ENCODE data around the gene SEMA3F.

The SEMA3F gene

DNA sequence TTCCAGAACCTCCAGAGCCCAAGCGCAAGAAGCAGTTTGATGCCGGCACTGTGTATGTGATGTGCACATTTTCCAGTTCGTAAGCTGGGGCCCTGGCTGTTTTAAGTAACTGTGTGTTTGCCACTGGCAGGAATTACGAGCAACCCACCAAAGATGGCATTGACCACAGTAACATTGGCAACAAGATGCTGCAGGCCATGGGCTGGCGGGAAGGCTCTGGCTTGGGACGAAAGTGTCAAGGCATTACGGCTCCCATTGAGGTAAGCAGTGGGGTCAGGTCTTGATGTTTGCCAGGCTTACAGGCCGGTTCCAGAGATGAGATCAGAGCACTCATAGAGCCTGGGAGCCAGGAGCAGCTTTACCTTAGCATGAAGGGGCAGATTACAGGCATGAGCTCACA lies 38.0 kb upstream of the SEMA3F start:
- H4K20me1 ChIP-seq (ENCODE audit: insufficient read depth, low read length) = peaks cover 39% of the 10 kb centered on the region

DNA sequence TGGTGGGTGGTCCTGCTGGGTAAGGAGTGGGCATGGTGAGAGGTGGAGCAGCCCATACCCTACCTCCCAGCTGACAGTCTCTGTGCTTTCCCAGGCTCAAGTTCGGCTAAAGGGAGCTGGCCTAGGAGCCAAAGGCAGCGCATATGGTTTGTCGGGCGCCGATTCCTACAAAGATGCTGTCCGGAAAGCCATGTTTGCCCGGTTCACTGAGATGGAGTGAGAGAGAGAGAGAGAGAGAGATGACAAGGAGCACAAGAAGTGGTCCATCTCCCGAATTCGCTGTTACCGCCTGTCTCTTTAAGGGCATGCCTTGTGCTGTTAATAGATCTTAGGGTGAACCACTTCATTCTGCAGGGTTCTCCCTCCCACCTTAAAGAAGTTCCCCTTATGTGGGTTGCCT lies 36.9 kb upstream of the SEMA3F start:
- Histone ChIP-seq H3K4me3 (ENCODE audit: low read depth in 1 of 2, low read length in 2 of 2) (no peak overlapping the region), H3K9ac (ENCODE audit: low read depth, low read length) (no peak overlapping the region), H3K79me2 (ENCODE audit: insufficient read depth, low read length) (no peaks in the 10 kb centered on the region), H2AFZ (ENCODE audit: low read depth, low read length) (no peak overlapping the region), H3K36me3 (ENCODE audit: insufficient read depth, low read length) (peaks cover 83% of the 10 kb centered on the region), H4K20me1 (ENCODE audit: insufficient read depth, low read length) (peaks cover 36% of the 10 kb centered on the region), H3K27ac (ENCODE audit: low read length) (no peak overlapping the region), H3K4me1 (ENCODE audit: insufficient read depth, low read length) (no peaks in the 10 kb centered on the region), H3K9me3 (ENCODE audit: insufficient read depth, low read length, severe bottlenecking) (no peaks in the 10 kb centered on the region), H3K4me2 (ENCODE audit: insufficient read depth, low read length) (no peak overlapping the region), H3K27me3 (ENCODE audit: insufficient read depth, low read length, poor library complexity) (no peaks in the 10 kb centered on the region)
- DNase-seq = no peak
- no peak for TF ChIP-seq EZH2 (IDR thresholded peaks at IDR 0.05; ENCODE audit: borderline replicate concordance, low read depth, low read length, severe bottlenecking)
- no peak for ATAC-seq (ENCODE audit: insufficient read depth, low read depth)

More for the DNA sequence above, 38.0 kb upstream of the SEMA3F start:
- Histone ChIP-seq H2AFZ (ENCODE audit: low read depth, low read length) (no peak overlapping the region), H3K79me2 (ENCODE audit: insufficient read depth, low read length) (no peaks in the 10 kb centered on the region), H3K36me3 (ENCODE audit: insufficient read depth, low read length) (peaks cover 92% of the 10 kb centered on the region), H3K27ac (ENCODE audit: low read length) (no peak overlapping the region), H3K9me3 (ENCODE audit: insufficient read depth, low read length, severe bottlenecking) (no peaks in the 10 kb centered on the region), H3K4me3 (ENCODE audit: low read depth in 1 of 2, low read length in 2 of 2) (no peak overlapping the region), H3K4me1 (ENCODE audit: insufficient read depth, low read length) (no peaks in the 10 kb centered on the region), H3K27me3 (ENCODE audit: insufficient read depth, low read length, poor library complexity) (no peaks in the 10 kb centered on the region), H3K4me2 (ENCODE audit: insufficient read depth, low read length) (no peak overlapping the region), H3K9ac (ENCODE audit: low read depth, low read length) (no peak overlapping the region)
- ATAC-seq (ENCODE audit: insufficient read depth, low read depth) (no peak), DNase-seq (no peak)
- TF ChIP-seq CTCF (IDR thresholded peaks at IDR 0.05; ENCODE audit: borderline replicate concordance, extremely low read depth, low read length, poor library complexity, severe bottlenecking) (no peak), EZH2 (IDR thresholded peaks at IDR 0.05; ENCODE audit: borderline replicate concordance, low read depth, low read length, severe bottlenecking) (no peak)

DNA sequence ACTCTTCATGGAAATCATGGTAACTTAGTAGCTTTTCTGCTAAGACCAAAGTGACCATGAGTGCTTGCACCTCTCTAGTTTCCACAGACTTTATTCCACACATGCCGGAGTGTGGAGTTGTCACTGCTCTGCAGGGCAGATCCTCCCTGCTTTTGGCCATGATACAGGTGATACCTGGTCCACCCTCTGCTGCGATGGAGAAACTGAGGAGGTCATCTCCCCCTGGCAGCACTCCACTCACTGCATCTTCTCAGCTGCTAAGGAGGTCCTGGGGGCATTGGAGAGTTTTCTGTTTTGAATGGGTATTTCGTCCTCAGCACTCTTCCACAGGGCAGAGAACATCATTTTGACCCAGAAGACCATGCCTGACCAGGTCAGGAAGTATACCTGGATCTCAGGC lies 35.3 kb upstream of the SEMA3F start:
- H3K4me1 ChIP-seq (ENCODE audit: insufficient read depth, low read length) = no peaks in the 10 kb centered on the region
- peaks cover 35% of the 10 kb centered on the region for H4K20me1 ChIP-seq (ENCODE audit: insufficient read depth, low read length)
- no peaks in the 10 kb centered on the region for H3K79me2 ChIP-seq (ENCODE audit: insufficient read depth, low read length)
- H3K27ac ChIP-seq (ENCODE audit: low read length) = no peak overlapping the region
- H2AFZ ChIP-seq (ENCODE audit: low read depth, low read length) = no peak overlapping the region
- peaks cover 67% of the 10 kb centered on the region for H3K36me3 ChIP-seq (ENCODE audit: insufficient read depth, low read length)
- no peak for DNase-seq
- H3K4me3 ChIP-seq (ENCODE audit: low read depth in 1 of 2, low read length in 2 of 2) = no peak overlapping the region
- H3K27me3 ChIP-seq (ENCODE audit: insufficient read depth, low read length, poor library complexity) = no peaks in the 10 kb centered on the region
- no peak overlapping the region for H3K4me2 ChIP-seq (ENCODE audit: insufficient read depth, low read length)
- H3K9me3 ChIP-seq (ENCODE audit: insufficient read depth, low read length, severe bottlenecking) = no peaks in the 10 kb centered on the region
- TF ChIP-seq EZH2 (IDR thresholded peaks at IDR 0.05; ENCODE audit: borderline replicate concordance, low read depth, low read length, severe bottlenecking) = no peak
- no peak for TF ChIP-seq CTCF (IDR thresholded peaks at IDR 0.05; ENCODE audit: borderline replicate concordance, extremely low read depth, low read length, poor library complexity, severe bottlenecking)
- no peak for ATAC-seq (ENCODE audit: insufficient read depth, low read depth)
- H3K9ac ChIP-seq (ENCODE audit: low read depth, low read length) = no peak overlapping the region

DNA sequence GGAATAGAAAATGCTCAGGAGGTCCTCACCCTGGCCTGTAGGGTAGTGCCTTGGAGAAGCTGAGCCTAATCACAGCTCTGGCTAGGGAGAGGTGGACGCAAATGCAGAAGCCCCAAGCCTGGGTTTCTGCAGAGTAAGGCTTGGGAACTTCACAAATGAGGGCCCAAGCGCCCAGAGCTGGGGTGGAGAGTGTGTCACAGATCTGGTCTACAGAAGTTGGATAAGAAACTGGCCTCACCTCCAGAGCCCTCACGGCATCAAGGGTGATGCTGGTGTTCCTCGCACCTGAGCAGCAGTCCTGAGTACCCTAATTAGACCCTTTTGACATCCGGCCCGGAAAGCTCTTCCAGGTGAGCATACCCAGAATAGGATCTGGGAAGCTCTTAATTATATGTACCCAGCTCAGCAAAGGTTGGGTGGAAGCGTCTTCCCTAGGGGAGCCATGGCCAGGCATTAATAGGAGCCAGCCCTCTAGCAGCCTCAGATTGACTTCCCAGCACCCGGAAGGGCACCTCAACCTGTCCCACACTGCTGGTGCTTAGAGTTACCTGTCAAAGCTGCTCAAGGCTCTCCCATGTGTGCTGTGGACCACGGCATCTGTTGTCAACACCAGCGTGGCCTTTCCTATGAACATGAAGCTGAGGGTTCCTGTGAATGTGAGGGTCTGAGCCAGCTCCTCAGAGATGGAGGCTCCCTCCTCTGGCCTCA lies 34.6 kb upstream of the SEMA3F start:
- no peak for ATAC-seq (ENCODE audit: insufficient read depth, low read depth)
- Histone ChIP-seq H3K4me3 (ENCODE audit: low read depth in 1 of 2, low read length in 2 of 2) (no peak overlapping the region), H3K79me2 (ENCODE audit: insufficient read depth, low read length) (no peaks in the 10 kb centered on the region), H2AFZ (ENCODE audit: low read depth, low read length) (no peak overlapping the region), H3K27me3 (ENCODE audit: insufficient read depth, low read length, poor library complexity) (no peaks in the 10 kb centered on the region), H4K20me1 (ENCODE audit: insufficient read depth, low read length) (peaks cover 35% of the 10 kb centered on the region), H3K4me1 (ENCODE audit: insufficient read depth, low read length) (no peaks in the 10 kb centered on the region), H3K27ac (ENCODE audit: low read length) (no peak overlapping the region), H3K36me3 (ENCODE audit: insufficient read depth, low read length) (peaks cover 60% of the 10 kb centered on the region), H3K4me2 (ENCODE audit: insufficient read depth, low read length) (no peak overlapping the region), H3K9me3 (ENCODE audit: insufficient read depth, low read length, severe bottlenecking) (no peaks in the 10 kb centered on the region), H3K9ac (ENCODE audit: low read depth, low read length) (no peak overlapping the region)
- DNase-seq = no peak
- TF ChIP-seq CTCF (IDR thresholded peaks at IDR 0.05; ENCODE audit: borderline replicate concordance, extremely low read depth, low read length, poor library complexity, severe bottlenecking) = no peak
- no peak for TF ChIP-seq EZH2 (IDR thresholded peaks at IDR 0.05; ENCODE audit: borderline replicate concordance, low read depth, low read length, severe bottlenecking)

Data from DND-41 (cell line).